Endothelial cell of umbilical vein (primary cell): ENCODE results near the gene TMEM59L. TPM values are rescaled to one million over a fixed set of nuclear protein-coding genes. Genes with fewer than 3 reads are reported as not detected.

ENCODE experiments used
- BruUV-seq: library from RNA; stranded (reverse); fragments of 400-500 nt; replicated peaks from 2 replicates; lab custom pipeline; 2021; lab: Mats Ljungman, UMichigan
- CTCF ChIA-PET: fragments of 300-600, 350-600 bp; sonication (Branson Sonifier 250); formaldehyde crosslinking; loops from one replicate; lab custom pipeline; 2021; ENCODE audit warnings: antibody characterized with exemption, inconsistent platforms; lab: Charles Lee
- POLR2A ChIA-PET: fragments of 300-600, 350-600 bp; sonication (Branson Sonifier 250); formaldehyde crosslinking; loops from one replicate; lab custom pipeline; 2021; ENCODE audit warnings: antibody characterized with exemption, inconsistent platforms; lab: Charles Lee
- DNase-seq: peaks from one replicate; pipeline ENCODE4 v3.0.0-alpha.2; 2011; ENCODE audit warnings: low read depth, low spot score
- FAIRE-seq: peaks from 2 replicates; lab custom pipeline; 2011; peaks lifted over from hg19 to GRCh38; lab: Jason Lieb, UNC
- H2AFZ ChIP-seq: 2 replicates; pipeline ENCODE4 v1.6.0; 2012; ENCODE audit warnings: low read depth, low read length, control low read depth, inconsistent platforms
- H3K27ac ChIP-seq: 2 replicates; pipeline ENCODE4 v1.5.1; 2011; ENCODE audit warnings: low read depth, mild to moderate bottlenecking, control low read depth, low read length, moderate library complexity; ENCODE audit not compliant: insufficient read depth
- H3K27me3 ChIP-seq, 2 experiments: 2 replicates each; pipeline versions ENCODE4 v1.6.0 to v1.6.1; 2011; ENCODE audit warnings: low read length in 2 of 2, mixed read lengths in 1 of 2; ENCODE audit not compliant: control insufficient read depth in 2 of 2, insufficient read depth in 2 of 2
- H3K36me3 ChIP-seq, 2 experiments: 2 replicates in 1 of 2; 3 replicates in 1 of 2; pipeline ENCODE4 v1.5.1; 2011; ENCODE audit warnings: low read length in 2 of 2, mild to moderate bottlenecking in 1 of 2, moderate library complexity in 1 of 2; ENCODE audit not compliant: control insufficient read depth in 2 of 2, insufficient read depth in 2 of 2; ENCODE audit errors: extremely low read depth in 1 of 2
- H3K4me1 ChIP-seq: 3 replicates; pipeline ENCODE4 v1.5.1; 2011; ENCODE audit warnings: mild to moderate bottlenecking, low read length; ENCODE audit not compliant: control insufficient read depth, insufficient read depth; ENCODE audit errors: extremely low read depth
- H3K4me2 ChIP-seq: 2 replicates; pipeline ENCODE4 v1.6.1; 2011; ENCODE audit warnings: low read length, control low read depth, mixed read lengths; ENCODE audit not compliant: insufficient read depth
- H3K4me3 ChIP-seq, 3 experiments: fragments of 200-600 bp in 1 of 3; sonication (generic), shearing (Covaris generic) in 1 of 3; replicated peaks in 1 of 3; 2 replicates each; pipeline ENCODE4 v1.5.1; 2011 to 2016; ENCODE audit warnings: control low read depth in 3 of 3, low read length in 3 of 3, mild to moderate bottlenecking in 2 of 3, inconsistent platforms in 1 of 3, low read depth in 1 of 3, moderate library complexity in 1 of 3; ENCODE audit not compliant: insufficient read depth in 1 of 3
- H3K79me2 ChIP-seq: 2 replicates; pipeline ENCODE4 v1.6.0; 2012; ENCODE audit warnings: low read length, inconsistent platforms; ENCODE audit not compliant: control insufficient read depth, insufficient read depth
- H3K9ac ChIP-seq: replicated peaks from 2 replicates; pipeline ENCODE3; 2011; ENCODE audit warnings: low read length, control low read depth; ENCODE audit not compliant: insufficient read depth; ENCODE audit errors: extremely low read depth
- H3K9me1 ChIP-seq: replicated peaks from 3 replicates; pipeline ENCODE4 v1.6.0; 2011; ENCODE audit warnings: mild to moderate bottlenecking, low read length; ENCODE audit not compliant: control insufficient read depth, insufficient read depth; ENCODE audit errors: extremely low read depth
- H3K9me3 ChIP-seq: replicated peaks from 2 replicates; pipeline ENCODE4 v1.5.1; 2012; ENCODE audit warnings: low read length, inconsistent platforms; ENCODE audit not compliant: control insufficient read depth, insufficient read depth
- H4K20me1 ChIP-seq: replicated peaks from 2 replicates; pipeline ENCODE3; 2011; ENCODE audit warnings: mild to moderate bottlenecking, low read length; ENCODE audit not compliant: control insufficient read depth, insufficient read depth; ENCODE audit errors: extremely low read depth
- CTCF ChIP-seq, 2 donors: IDR thresholded peaks; 1 replicate in 1 of 2; 2 replicates in 1 of 2; pipeline ENCODE4 v1.5.1; 2011; ENCODE audit warnings: low read length in 2 of 2, mild to moderate bottlenecking in 2 of 2, moderate library complexity in 2 of 2, control low read depth in 1 of 2, inconsistent platforms in 1 of 2, low read depth in 1 of 2; ENCODE audit not compliant: insufficient read depth in 1 of 2; ENCODE audit errors: extremely low read depth in 1 of 2
- EZH2 ChIP-seq: IDR thresholded peaks from 2 replicates; pipeline ENCODE4 v1.6.1; 2012; ENCODE audit warnings: borderline replicate concordance, low read depth, mild to moderate bottlenecking, moderate library complexity, low read length, inconsistent platforms; ENCODE audit not compliant: severe bottlenecking
- FOS ChIP-seq: IDR thresholded peaks from 2 replicates; pipeline ENCODE4 v1.6.1; 2011; ENCODE audit warnings: mild to moderate bottlenecking, low read length, moderate library complexity, borderline replicate concordance; ENCODE audit not compliant: insufficient read depth
- GATA2 ChIP-seq: IDR thresholded peaks from 2 replicates; pipeline ENCODE4 v1.7.0; 2011; ENCODE audit warnings: low read depth, mild to moderate bottlenecking, moderate library complexity, mixed read lengths, low read length; ENCODE audit not compliant: insufficient read length, insufficient read depth
- JUN ChIP-seq: IDR thresholded peaks from 2 replicates; pipeline ENCODE4 v1.6.1; 2011; ENCODE audit warnings: borderline replicate concordance, low read depth; ENCODE audit not compliant: insufficient read length, insufficient read depth
- MAX ChIP-seq: IDR thresholded peaks from 2 replicates; pipeline ENCODE4 v1.6.1; 2011; ENCODE audit not compliant: insufficient read depth, insufficient read length
- MYC ChIP-seq: IDR thresholded peaks from one replicate; pipeline ENCODE4 v1.6.1; 2011; ENCODE audit warnings: mild to moderate bottlenecking, low read depth, low read length
- POLR2A ChIP-seq: IDR thresholded peaks from 2 replicates; pipeline ENCODE4 v1.6.1; 2012; ENCODE audit warnings: low read depth, mild to moderate bottlenecking, control low read depth, low read length
- POLR2AphosphoS5 ChIP-seq: IDR thresholded peaks from 2 replicates; pipeline ENCODE4 v1.6.1; 2012; ENCODE audit warnings: low read depth, mild to moderate bottlenecking, control low read depth, low read length, moderate library complexity; ENCODE audit not compliant: insufficient read depth
- dilution Hi-C: fragments of 300-500 bp; cut with MboI; formaldehyde crosslinking; loops from one replicate; pipeline ENCODE4 v1.15.0; 2019; ENCODE audit warnings: low sequenced_read_pairs; ENCODE audit not compliant: extremely low pct_ligation_motif_present
- intact Hi-C: fragments of 100-400 bp; cut with micrococcal nuclease; formaldehyde crosslinking; loops from one replicate; pipeline ENCODE4 v1.10.0; 2022
- polyA plus RNA-seq, 4 experiments: library from polyadenylated mRNA; depleted of rRNA in 3 of 4; stranded (reverse) in 3 of 4; unstranded in 1 of 4; fragments of >200 nt; gene quantifications; 2 replicates each; pipeline versions ENCODE4 v1.2.1 to v1.2.3, GENCODE V29; 2011 to 2012; ENCODE audit warnings: missing spikeins in 1 of 4
- total RNA-seq: library from RNA; stranded (reverse); gene quantifications from 2 replicates; pipeline ENCODE4 v1.2.3, GENCODE V29; 2021

TMEM59L gene
- total and polyA plus RNA-seq, 2 donors (not counting 3 experiments of a cell fraction or from before 2014, with no cell fraction given): 0.43 to 0.97 TPM

- dilution Hi-C loops: no loop called here
- ChIA-PET POLR2A (no interaction called here), CTCF (interaction anchor here (1.0 kb wide), 1 partner anchor 27 kb away, joined by 5 read pairs; no protein-coding TSS in a partner anchor)
- H3K27me3 ChIP-seq: no peaks in the 10 kb centered on the region
- no peak overlapping the region for H3K4me3 ChIP-seq
- no peaks in the 10 kb centered on the region for H3K4me1 ChIP-seq
- H3K36me3 ChIP-seq: no peaks in the 10 kb centered on the region
- no peaks in the 10 kb centered on the region for H3K9me3 ChIP-seq
- no peak for FAIRE-seq
- intact Hi-C loops: no loop called here
- H3K9me1 ChIP-seq: no peaks in the 10 kb centered on the region
- no peaks in the 10 kb centered on the region for H3K79me2 ChIP-seq
- no peak overlapping the region for H2AFZ ChIP-seq
- no peak overlapping the region for H3K27ac ChIP-seq
- no peak overlapping the region for H3K9ac ChIP-seq
- no peaks in the 10 kb centered on the region for H4K20me1 ChIP-seq
- no peak for DNase-seq
- no peak for TF ChIP-seq JUN
- no peak for TF ChIP-seq CTCF (IDR thresholded peaks at IDR 0.05; ENCODE audit: extremely low read depth in 1 of 2, insufficient read depth in 1 of 2, low read depth in 1 of 2, low read length in 2 of 2)
- no peak for TF ChIP-seq POLR2AphosphoS5
- TF ChIP-seq POLR2A: no peak
- no peak for TF ChIP-seq EZH2
- no peak for TF ChIP-seq MYC
- TF ChIP-seq GATA2: no peak
- TF ChIP-seq FOS: no peak
- no peak for TF ChIP-seq MAX
- H3K4me2 ChIP-seq: no peak overlapping the region
- BruUV-seq: no TSS peak
These were observed 8.2 kb downstream of the TMEM59L start for GRCh38 chr19:18620902-18621301.
